Measurements from ENCODE around the gene PRKCI.

GRCh38 chr3:170257145-170257544, 34.9 kb downstream of the PRKCI start:
- TF ChIP-seq CTCF (IDR thresholded peaks at IDR 0.05 in 2 of 3, conservative IDR thresholded peaks at IDR 0.05 in 1 of 3; ENCODE audit: borderline replicate concordance in 1 of 3, insufficient read depth in 1 of 3, low read depth in 2 of 3, low read length in 2 of 3) (no peak), REST (IDR thresholded peaks at IDR 0.05; ENCODE audit: low read depth) (no peak), POLR2A (IDR thresholded peaks at IDR 0.05; ENCODE audit: borderline replicate concordance, extremely low read depth, insufficient read depth, insufficient read length) (no peak), TCF7L2 (IDR thresholded peaks at IDR 0.05; ENCODE audit: borderline replicate concordance, extremely low read depth, insufficient read depth, insufficient read length) (no peak), EZH2 (IDR thresholded peaks at IDR 0.05) (no peak), RAD21 (IDR thresholded peaks at IDR 0.05; ENCODE audit: low read depth) (no peak), JUND (IDR thresholded peaks at IDR 0.05) (no peak), POLR2AphosphoS5 (IDR thresholded peaks at IDR 0.05; ENCODE audit: low read depth, low read length) (no peak), SP1 (IDR thresholded peaks at IDR 0.05; ENCODE audit: low read depth) (no peak), YY1 (IDR thresholded peaks at IDR 0.05; ENCODE audit: extremely low read depth, insufficient replicate concordance, low read depth, low read length) (no peak), EGR1 (IDR thresholded peaks at IDR 0.05; ENCODE audit: low read depth) (no peak), SIN3A (IDR thresholded peaks at IDR 0.05; ENCODE audit: low read depth) (no peak)

All from HCT116 (cell line).